BE2C (cell line): ENCODE measurements around the gene UBTD1.

ENCODE experiments used
- DNase-seq: peaks from one replicate; pipeline ENCODE4 v3.0.0-alpha.2; 2020
- H3K27me3 ChIP-seq: fragments of 250-450 bp; sonication (Bioruptor Pico); 2 replicates; pipeline ENCODE4 v1.5.1; 2020; ENCODE audit warnings: mild to moderate bottlenecking
- H3K36me3 ChIP-seq: fragments of 250-450 bp; sonication (Bioruptor Pico); 2 replicates; pipeline ENCODE4 v1.5.1; 2020; ENCODE audit warnings: mild to moderate bottlenecking
- H3K4me1 ChIP-seq: fragments of 250-450 bp; sonication (Bioruptor Pico); 2 replicates; pipeline ENCODE4 v1.5.1; 2020
- H3K4me3 ChIP-seq: 2 replicates; pipeline ENCODE4 v1.5.1; 2011; ENCODE audit warnings: low read depth, low read length
- H3K9me3 ChIP-seq: fragments of 250-450 bp; sonication (Bioruptor Pico); 2 replicates; pipeline ENCODE4 v1.5.1; 2020
- CTCF ChIP-seq: IDR thresholded peaks from 2 replicates; pipeline ENCODE4 v1.5.1; 2012; ENCODE audit warnings: mild to moderate bottlenecking, low read depth, low read length

Gene UBTD1

GRCh38 chr10:97456034-97456685 lies 42.6 kb upstream of the UBTD1 start:
- Histone ChIP-seq H3K36me3 (peaks cover 77% of the 10 kb centered on the region), H3K9me3 (no peaks in the 10 kb centered on the region), H3K27me3 (no peaks in the 10 kb centered on the region; the same call in 1 of the 2 replicates), H3K4me1 (peaks cover 3% of the 10 kb centered on the region; the same call in 1 of the 2 replicates), H3K4me3 (no peak overlapping the region)
- DNase-seq: no peak
- TF ChIP-seq CTCF: no peak

DNA sequence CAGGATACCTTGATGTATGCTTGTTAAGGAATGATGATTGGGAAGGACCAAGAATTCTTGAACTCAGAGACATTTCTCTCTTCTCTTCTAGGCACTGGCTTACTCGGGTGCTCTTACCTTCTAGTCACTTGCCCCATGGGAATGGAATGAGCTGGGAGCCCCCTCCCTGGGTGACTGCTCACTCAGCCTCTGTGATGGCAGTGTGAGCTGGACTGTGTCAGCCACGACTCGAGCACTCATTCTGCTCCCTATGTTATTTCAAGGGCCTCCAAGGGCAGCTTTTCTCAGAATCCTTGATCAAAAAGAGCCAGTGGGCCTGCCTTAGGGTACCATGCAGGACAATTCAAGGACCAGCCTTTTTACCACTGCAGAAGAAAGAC lies 42.0 kb upstream of the UBTD1 start:
- Histone ChIP-seq H3K9me3 (no peaks in the 10 kb centered on the region), H3K36me3 (peaks cover 79% of the 10 kb centered on the region), H3K4me1 (peaks cover 3% of the 10 kb centered on the region; the same call in 1 of the 2 replicates), H3K4me3 (no peak overlapping the region), H3K27me3 (no peaks in the 10 kb centered on the region; the same call in 1 of the 2 replicates)
- no peak for DNase-seq
- no peak for TF ChIP-seq CTCF

GRCh38 chr10:97459111-97459510 lies 39.6 kb upstream of the UBTD1 start:
- DNase-seq: no peak
- Histone ChIP-seq H3K36me3 (peaks cover 92% of the 10 kb centered on the region), H3K4me1 (peaks cover 3% of the 10 kb centered on the region; the same call in 1 of the 2 replicates), H3K27me3 (no peaks in the 10 kb centered on the region; the same call in 1 of the 2 replicates), H3K9me3 (no peaks in the 10 kb centered on the region), H3K4me3 (no peak overlapping the region)
- no peak for TF ChIP-seq CTCF

GRCh38 chr10:97459933-97460332 lies 38.8 kb upstream of the UBTD1 start:
- TF ChIP-seq CTCF: no peak
- H3K36me3 ChIP-seq: peaks cover 88% of the 10 kb centered on the region
- no peaks in the 10 kb centered on the region for H3K4me1 ChIP-seq
- no peak for DNase-seq
- no peaks in the 10 kb centered on the region for H3K9me3 ChIP-seq
- H3K27me3 ChIP-seq: no peaks in the 10 kb centered on the region; the same call in 1 of the 2 replicates
- H3K4me3 ChIP-seq: no peak overlapping the region

DNA sequence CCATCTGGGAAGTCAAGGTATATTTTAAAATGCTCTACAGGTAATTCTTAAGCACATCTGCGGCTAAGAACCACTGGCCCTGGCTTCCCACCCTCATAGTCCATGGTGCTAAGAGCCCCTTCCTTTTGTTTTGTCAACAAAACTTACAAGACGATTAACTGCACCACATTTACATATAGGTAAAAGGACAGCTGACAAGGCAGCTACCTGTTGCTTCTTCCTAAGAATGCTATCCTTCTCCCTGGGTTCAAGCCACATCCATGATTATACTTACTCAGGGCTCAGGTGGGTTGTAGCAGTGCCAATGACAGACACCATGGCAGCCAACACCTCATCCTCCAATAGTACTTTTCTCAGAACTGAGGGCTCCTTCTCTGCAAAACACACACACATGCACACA lies 36.4 kb upstream of the UBTD1 start:
- Histone ChIP-seq H3K4me1 (no peaks in the 10 kb centered on the region), H3K27me3 (no peaks in the 10 kb centered on the region; the same call in 1 of the 2 replicates), H3K36me3 (peaks cover 71% of the 10 kb centered on the region), H3K4me3 (no peak overlapping the region), H3K9me3 (no peaks in the 10 kb centered on the region)
- DNase-seq: no peak
- no peak for TF ChIP-seq CTCF

DNA sequence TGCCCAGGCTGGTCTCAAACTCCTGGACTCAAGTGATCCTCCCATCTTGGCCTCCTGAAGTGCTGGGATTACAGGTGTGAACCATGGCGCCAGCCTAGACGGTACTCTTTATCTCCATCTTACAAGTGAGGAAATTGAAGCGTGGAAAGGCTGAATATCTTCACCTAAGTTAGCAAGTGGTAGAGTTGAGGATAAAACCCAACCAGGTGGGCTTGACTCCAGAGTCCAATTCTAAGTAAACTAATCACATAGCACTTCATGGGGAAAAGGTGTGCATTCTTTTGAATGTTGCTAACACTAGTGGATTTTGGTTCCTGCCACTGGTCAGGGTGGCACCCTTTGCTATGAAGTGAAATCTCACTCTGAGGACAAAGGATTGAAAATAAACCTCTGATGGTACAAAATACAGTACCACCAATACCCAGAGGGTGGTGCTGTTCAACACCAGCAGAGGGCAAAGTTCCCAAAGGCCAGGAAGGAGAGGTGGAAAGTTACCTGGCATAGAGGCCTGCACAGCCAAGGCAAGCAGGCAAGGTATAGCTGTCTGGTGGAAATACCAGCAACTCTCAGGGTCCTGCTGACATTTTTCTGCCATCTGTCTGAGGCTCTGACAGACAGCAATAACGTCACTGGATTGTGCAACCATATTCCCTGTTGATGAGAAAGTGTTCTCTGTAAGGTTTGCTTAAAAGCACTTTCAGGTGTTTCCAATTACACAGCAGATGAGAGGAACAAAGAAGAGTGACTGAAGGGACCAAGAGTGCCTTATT lies 35.2 kb upstream of the UBTD1 start:
- peak; percentile 88 for TF ChIP-seq CTCF
- H3K36me3 ChIP-seq: peaks cover 65% of the 10 kb centered on the region
- H3K27me3 ChIP-seq: no peaks in the 10 kb centered on the region; the same call in 1 of the 2 replicates
- DNase-seq: peak; percentile 49
- no peaks in the 10 kb centered on the region for H3K4me1 ChIP-seq
- no peaks in the 10 kb centered on the region for H3K9me3 ChIP-seq
- H3K4me3 ChIP-seq: no peak overlapping the region
